Naive B cell (primary cell): Measurements from ENCODE around the gene TM9SF3. TPM values are rescaled to one million over a fixed set of nuclear protein-coding genes. Genes with fewer than 3 reads are reported as not detected.

Source experiments
- ATAC-seq, 2 donors: fragments of 150-1000 bp; cut with Tn5 transposase; 2 replicates each; pipeline ENCODE4 v1.10.0; 2021; ENCODE audit warnings: low read depth in 2 of 2, mild to moderate bottlenecking in 2 of 2, moderate library complexity in 2 of 2
- DNase-seq: peaks from one replicate; pipeline ENCODE4 v3.0.0; 2022
- H3K27ac Mint-ChIP-seq, 6 donors: one replicate each; pipeline ENCODE4 v1.8.0; 2020 to 2022; ENCODE audit warnings: mild to moderate bottlenecking in 6 of 6, mixed read lengths in 6 of 6, moderate library complexity in 5 of 6, inconsistent platforms in 2 of 6
- H3K27me3 Mint-ChIP-seq, 3 donors: one replicate each; pipeline ENCODE4 v1.8.0; 2021 to 2022; ENCODE audit warnings: mixed read lengths in 3 of 3, mild to moderate bottlenecking in 1 of 3
- H3K36me3 Mint-ChIP-seq, 2 donors: one replicate each; pipeline ENCODE4 v1.8.0; 2020 to 2022; ENCODE audit warnings: mixed read lengths in 2 of 2, inconsistent platforms in 1 of 2, mild to moderate bottlenecking in 1 of 2
- H3K4me1 Mint-ChIP-seq, 3 donors: one replicate each; pipeline ENCODE4 v1.8.0; 2020 to 2022; ENCODE audit warnings: mixed read lengths in 3 of 3, inconsistent platforms in 1 of 3, mild to moderate bottlenecking in 1 of 3, moderate library complexity in 1 of 3
- H3K4me3 Mint-ChIP-seq, 8 donors: one replicate each; pipeline ENCODE4 v1.8.0; 2020 to 2022; ENCODE audit warnings: mild to moderate bottlenecking in 8 of 8, mixed read lengths in 8 of 8, moderate library complexity in 8 of 8, inconsistent platforms in 2 of 8
- H3K9me3 Mint-ChIP-seq, 7 donors: one replicate each; pipeline ENCODE4 v1.8.0; 2020 to 2022; ENCODE audit warnings: mixed read lengths in 7 of 7, mild to moderate bottlenecking in 5 of 7, inconsistent platforms in 2 of 7, moderate library complexity in 1 of 7
- polyA plus RNA-seq, 6 donors: library from polyadenylated mRNA; unstranded; fragments of 300-500 nt; fragmentation: Illumina TruSeq; gene quantifications; one replicate each; pipeline ENCODE4 v1.2.3, GENCODE V29; 2021; ENCODE audit warnings: low read depth in 6 of 6

TM9SF3 gene
- polyA plus RNA-seq, 6 donors from 2014 or later = 36.7 to 68.0 (median 45.8) TPM

DNA sequence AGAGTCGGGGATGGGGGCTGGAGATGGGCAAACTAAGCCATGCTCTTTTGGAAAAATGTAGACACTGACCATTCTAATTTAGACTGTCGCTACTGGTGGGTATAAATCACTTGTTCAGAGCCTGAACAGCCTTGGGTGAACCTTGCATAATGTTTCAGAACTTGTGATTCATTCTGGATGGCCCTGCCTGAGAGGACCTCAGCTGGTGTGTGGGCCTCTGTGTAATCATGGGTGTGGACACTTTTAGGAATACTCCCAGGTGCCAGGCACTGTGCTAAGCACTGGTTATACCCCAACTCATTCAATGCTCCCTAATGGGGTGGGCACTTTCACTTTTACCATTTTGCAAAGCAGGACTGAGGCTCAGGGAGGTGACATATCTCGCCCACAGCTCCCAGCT lies 26.8 kb upstream of the TM9SF3 start:
- Mint-ChIP-seq H3K4me3 (no peak overlapping the region), H3K9me3 (no peaks in the 10 kb centered on the region), H3K36me3 (peaks cover 29 to 36% of the 10 kb centered on the region in 2 donors), H3K27ac (peak overlapping the region in 2 of 6 donors; percentile 32 to 35), H3K4me1 (peaks cover 2 to 20% (median 6%) of the 10 kb centered on the region in 3 donors), H3K27me3 (no peaks in the 10 kb centered on the region)
- no peak for ATAC-seq
- DNase-seq = no peak

DNA sequence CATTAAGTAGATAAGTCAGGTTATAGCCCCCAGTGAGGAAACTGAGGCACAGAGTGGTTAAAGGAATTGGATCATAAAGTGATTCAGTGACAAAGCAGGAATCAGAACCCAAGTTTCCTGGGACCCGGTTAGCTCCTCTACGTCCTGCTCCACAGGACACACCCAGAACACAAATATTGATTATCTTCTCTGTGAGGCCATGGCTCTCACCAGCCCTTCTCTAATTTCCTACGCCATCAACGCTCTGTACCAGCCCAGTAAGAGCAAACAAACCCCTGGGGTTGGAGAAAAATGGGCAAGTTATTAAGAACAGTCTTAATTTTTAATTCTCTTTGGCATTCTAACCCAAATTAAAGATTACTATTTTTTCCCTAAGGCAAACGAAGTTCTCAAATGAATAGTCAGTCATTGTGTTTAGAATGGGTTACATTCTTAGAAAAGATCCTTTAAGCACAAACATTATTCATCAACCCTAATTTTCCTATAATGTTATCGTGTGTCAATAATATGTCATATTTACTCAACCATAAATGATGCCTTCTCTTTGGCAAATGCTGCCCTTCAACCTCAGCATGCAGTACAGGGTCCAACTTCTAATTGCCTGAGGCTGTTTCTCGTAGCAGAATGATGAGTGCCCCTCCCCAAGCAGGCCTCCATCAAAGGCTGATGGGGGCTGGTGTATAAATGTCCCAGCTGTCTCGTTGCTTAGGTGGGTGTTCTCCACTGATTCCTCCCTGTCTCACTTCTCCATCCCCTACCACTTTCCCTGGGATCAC lies 25.4 kb upstream of the TM9SF3 start:
- H3K4me3 Mint-ChIP-seq = no peak overlapping the region
- peaks cover 18 to 37% of the 10 kb centered on the region in 2 donors for H3K36me3 Mint-ChIP-seq
- no peaks in the 10 kb centered on the region for H3K27me3 Mint-ChIP-seq
- no peaks in the 10 kb centered on the region for H3K9me3 Mint-ChIP-seq
- ATAC-seq (no peak), DNase-seq (no peak)
- H3K4me1 Mint-ChIP-seq = peaks cover 2 to 19% (median 6%) of the 10 kb centered on the region in 3 donors
- H3K27ac Mint-ChIP-seq = peak overlapping the region in 4 of 6 donors; percentile 22 to 95 (median 60)

DNA sequence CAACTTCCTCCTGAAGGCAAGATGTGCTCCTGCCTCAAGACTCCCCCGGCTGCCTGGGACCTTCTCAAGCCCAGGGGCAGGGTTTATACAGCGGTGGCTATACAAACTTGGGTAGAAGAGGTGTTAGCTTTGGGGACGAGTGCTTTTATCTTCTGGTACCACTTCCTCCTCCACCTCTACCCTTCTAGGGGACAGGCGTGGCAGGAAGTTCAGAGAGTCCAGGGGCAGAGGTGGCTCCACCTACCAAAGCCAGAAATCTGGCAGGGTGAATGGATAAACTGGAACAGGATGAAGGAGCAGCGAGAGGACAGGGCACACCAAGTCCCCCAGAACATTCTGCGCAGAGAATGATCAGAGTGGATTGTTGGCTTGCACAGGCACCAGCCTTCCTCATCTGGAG lies 24.0 kb upstream of the TM9SF3 start:
- no peak for DNase-seq
- Mint-ChIP-seq H3K27ac (peak overlapping the region in 2 of 6 donors; percentile 4 to 60), H3K4me3 (no peak overlapping the region), H3K36me3 (peaks cover 14 to 38% of the 10 kb centered on the region in 2 donors), H3K9me3 (no peaks in the 10 kb centered on the region), H3K4me1 (peaks cover 2 to 21% (median 14%) of the 10 kb centered on the region in 3 donors), H3K27me3 (no peaks in the 10 kb centered on the region)
- no peak for ATAC-seq

- H3K4me3 Mint-ChIP-seq = no peak overlapping the region
- H3K27ac Mint-ChIP-seq = peak overlapping the region in 3 of 6 donors; percentile 41 to 47 (median 41)
- ATAC-seq = no peak
- peaks cover 2 to 11% (median 8%) of the 10 kb centered on the region in 3 donors for H3K4me1 Mint-ChIP-seq
- H3K36me3 Mint-ChIP-seq = peaks cover 4 to 27% of the 10 kb centered on the region in 2 donors
- H3K27me3 Mint-ChIP-seq = no peaks in the 10 kb centered on the region
- no peak for DNase-seq
- H3K9me3 Mint-ChIP-seq = no peaks in the 10 kb centered on the region
Measured at GRCh38 chr10:96609510-96609909, 22.7 kb upstream of the TM9SF3 start.

DNA sequence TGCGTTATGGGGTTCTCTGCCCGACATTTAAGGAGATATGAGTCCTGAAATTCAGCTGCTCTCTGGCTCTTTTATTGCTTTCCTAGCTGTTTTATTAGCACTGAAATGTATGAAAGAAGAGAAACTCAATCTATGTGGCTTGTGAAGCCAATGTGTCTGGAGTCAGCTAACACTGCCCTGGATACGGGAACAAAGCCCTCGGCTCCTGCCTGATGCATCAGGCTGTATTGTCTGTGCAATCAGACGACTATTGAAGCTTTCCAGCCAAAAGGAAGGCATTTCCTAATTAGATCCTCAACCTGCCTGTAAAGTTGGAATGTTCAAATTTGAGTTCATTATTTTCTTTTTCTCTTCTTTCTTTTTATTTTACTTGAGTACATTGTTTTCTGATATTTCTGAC lies 22.0 kb upstream of the TM9SF3 start:
- H3K27me3 Mint-ChIP-seq = no peaks in the 10 kb centered on the region
- no peak for ATAC-seq
- no peak overlapping the region for H3K4me3 Mint-ChIP-seq
- no peaks in the 10 kb centered on the region for H3K9me3 Mint-ChIP-seq
- no peak for DNase-seq
- peak overlapping the region in 3 of 6 donors; percentile 41 to 93 (median 49) for H3K27ac Mint-ChIP-seq
- peaks cover 2 to 11% (median 8%) of the 10 kb centered on the region in 3 donors for H3K4me1 Mint-ChIP-seq
- H3K36me3 Mint-ChIP-seq = peaks cover 4 to 21% of the 10 kb centered on the region in 2 donors

DNA sequence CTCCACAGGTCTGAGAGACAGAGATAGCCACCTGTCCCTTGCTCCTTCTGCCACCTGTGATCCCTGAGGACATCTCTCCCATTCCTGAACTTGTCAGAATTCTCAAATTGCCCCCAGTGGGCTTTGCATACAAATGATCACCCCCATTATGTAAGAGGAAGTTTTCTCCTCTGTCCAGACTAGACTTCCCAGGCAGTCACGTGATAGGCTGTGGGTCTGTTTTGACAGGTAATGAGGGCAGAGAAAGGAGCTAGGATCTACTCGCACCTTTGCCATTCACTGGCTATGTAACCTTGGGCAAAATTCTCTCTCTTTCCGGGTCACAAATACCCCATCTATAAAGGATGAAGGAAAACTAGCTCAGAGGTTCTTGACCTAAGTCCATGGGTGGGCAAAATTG lies 21.4 kb upstream of the TM9SF3 start:
- Mint-ChIP-seq H3K4me3 (no peak overlapping the region), H3K27ac (peak overlapping the region in 4 of 6 donors; percentile 38 to 84 (median 61)), H3K27me3 (no peaks in the 10 kb centered on the region), H3K4me1 (peaks cover 2 to 11% (median 8%) of the 10 kb centered on the region in 3 donors), H3K9me3 (no peaks in the 10 kb centered on the region), H3K36me3 (peaks cover 4 to 21% of the 10 kb centered on the region in 2 donors)
- ATAC-seq (no peak), DNase-seq (no peak)

DNA sequence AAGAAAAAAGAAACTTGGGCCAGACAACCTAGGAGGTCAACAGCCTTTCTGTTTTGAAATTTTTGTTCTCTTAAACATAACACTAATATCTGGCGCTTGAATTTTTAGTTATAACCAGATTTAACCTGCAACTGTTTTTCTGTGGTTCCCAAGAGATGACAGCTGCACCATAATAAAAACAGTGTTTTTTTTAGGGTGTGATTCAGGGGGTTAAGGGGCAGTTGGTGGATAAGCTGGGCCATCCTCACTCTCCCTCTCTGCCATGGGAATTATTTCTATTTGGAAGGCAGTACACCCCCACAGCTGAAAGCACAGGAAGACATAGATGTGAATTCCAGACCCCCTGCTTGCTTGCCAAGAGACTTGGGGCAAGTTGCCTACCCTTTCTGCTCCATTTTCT lies 20.1 kb upstream of the TM9SF3 start:
- H3K36me3 Mint-ChIP-seq = peaks cover 9 to 21% of the 10 kb centered on the region in 2 donors
- ATAC-seq (no peak), DNase-seq (no peak)
- H3K27me3 Mint-ChIP-seq = no peaks in the 10 kb centered on the region
- peak overlapping the region in 2 of 6 donors; percentile 62 to 66 for H3K27ac Mint-ChIP-seq
- H3K4me1 Mint-ChIP-seq = peaks cover 2 to 11% (median 8%) of the 10 kb centered on the region in 3 donors
- H3K9me3 Mint-ChIP-seq = no peaks in the 10 kb centered on the region
- H3K4me3 Mint-ChIP-seq = no peak overlapping the region

DNA sequence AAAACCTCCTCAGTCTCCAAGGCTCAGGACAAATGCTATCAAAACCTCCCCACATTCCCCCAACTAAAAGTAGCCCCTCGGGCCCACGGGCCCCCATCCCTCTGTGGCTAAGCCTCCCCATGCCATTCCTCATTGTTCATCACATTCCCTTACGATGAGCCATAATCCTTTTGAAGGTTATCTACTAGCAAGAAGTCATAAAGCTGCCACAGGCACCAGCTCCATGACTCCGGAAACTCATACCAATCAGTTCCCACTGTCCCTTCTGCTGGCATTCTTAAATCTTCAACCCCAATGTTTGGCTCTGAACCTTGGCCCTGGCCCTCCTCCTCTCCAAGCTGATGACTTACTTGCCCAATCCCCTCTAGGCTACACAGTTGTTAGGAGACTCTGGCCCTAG lies 19.4 kb upstream of the TM9SF3 start:
- no peak overlapping the region for H3K4me3 Mint-ChIP-seq
- H3K9me3 Mint-ChIP-seq = no peaks in the 10 kb centered on the region
- H3K4me1 Mint-ChIP-seq = peaks cover 2 to 11% (median 8%) of the 10 kb centered on the region in 3 donors
- peak overlapping the region in 4 of 6 donors; percentile 12 to 85 (median 72) for H3K27ac Mint-ChIP-seq
- H3K36me3 Mint-ChIP-seq = peaks cover 9 to 21% of the 10 kb centered on the region in 2 donors
- ATAC-seq (no peak), DNase-seq (no peak)
- H3K27me3 Mint-ChIP-seq = no peaks in the 10 kb centered on the region

GRCh38 chr10:96600337-96600736 lies 13.5 kb upstream of the TM9SF3 start:
- H3K9me3 Mint-ChIP-seq = no peaks in the 10 kb centered on the region
- DNase-seq (no peak), ATAC-seq (no peak)
- no peak overlapping the region for H3K27ac Mint-ChIP-seq
- H3K4me1 Mint-ChIP-seq = peaks cover 0 to 5% (median 0%) of the 10 kb centered on the region in 3 donors
- peaks cover 20 to 29% of the 10 kb centered on the region in 2 donors for H3K36me3 Mint-ChIP-seq
- no peaks in the 10 kb centered on the region for H3K27me3 Mint-ChIP-seq
- H3K4me3 Mint-ChIP-seq = no peak overlapping the region

DNA sequence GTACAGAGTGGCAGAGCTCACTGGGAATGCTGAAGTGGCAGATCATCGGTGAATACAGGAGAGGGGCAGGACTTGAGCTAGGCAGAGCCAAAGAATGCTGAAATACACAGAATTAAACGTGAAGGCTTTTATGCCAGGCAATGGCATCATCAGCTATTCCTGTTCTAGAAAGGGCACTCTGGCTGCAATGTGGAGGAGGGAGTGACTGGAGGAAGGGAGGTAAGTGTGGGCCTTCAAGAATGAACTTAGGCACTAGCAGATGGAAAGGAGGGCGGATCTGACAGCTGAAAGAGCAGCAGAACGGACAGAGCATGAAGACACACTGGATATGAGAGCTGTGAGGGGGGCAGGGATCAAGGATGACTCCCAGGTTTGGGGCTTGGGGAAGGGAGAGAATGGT lies 12.0 kb upstream of the TM9SF3 start:
- no peaks in the 10 kb centered on the region for H3K9me3 Mint-ChIP-seq
- H3K4me1 Mint-ChIP-seq = peaks cover 0 to 5% (median 0%) of the 10 kb centered on the region in 3 donors
- ATAC-seq (no peak), DNase-seq (no peak)
- H3K4me3 Mint-ChIP-seq = no peak overlapping the region
- no peaks in the 10 kb centered on the region for H3K27me3 Mint-ChIP-seq
- H3K27ac Mint-ChIP-seq = no peak overlapping the region
- H3K36me3 Mint-ChIP-seq = peaks cover 20 to 41% of the 10 kb centered on the region in 2 donors

- ATAC-seq = no peak
- H3K36me3 Mint-ChIP-seq = peaks cover 20 to 32% of the 10 kb centered on the region in 2 donors
- peak overlapping the region in 3 of 6 donors; percentile 66 to 90 (median 89) for H3K27ac Mint-ChIP-seq
- no peaks in the 10 kb centered on the region for H3K27me3 Mint-ChIP-seq
- H3K9me3 Mint-ChIP-seq = no peaks in the 10 kb centered on the region
- H3K4me1 Mint-ChIP-seq = peaks cover 2 to 5% (median 2%) of the 10 kb centered on the region in 3 donors
- H3K4me3 Mint-ChIP-seq = no peak overlapping the region
- DNase-seq = no peak
Measured at GRCh38 chr10:96596422-96597407, 9.9 kb upstream of the TM9SF3 start.

- Mint-ChIP-seq H3K27me3 (no peaks in the 10 kb centered on the region), H3K9me3 (no peaks in the 10 kb centered on the region), H3K4me3 (no peak overlapping the region), H3K27ac (peak overlapping the region in 4 of 6 donors; percentile 13 to 82 (median 68)), H3K4me1 (peaks cover 5 to 9% (median 7%) of the 10 kb centered on the region in 3 donors), H3K36me3 (peaks cover 20 to 32% of the 10 kb centered on the region in 2 donors)
- no peak for DNase-seq
- no peak for ATAC-seq
Measured at GRCh38 chr10:96595741-96596140, 8.9 kb upstream of the TM9SF3 start.

- peaks cover 7 to 14% (median 10%) of the 10 kb centered on the region in 3 donors for H3K4me1 Mint-ChIP-seq
- H3K36me3 Mint-ChIP-seq = peaks cover 12 to 28% of the 10 kb centered on the region in 2 donors
- ATAC-seq (no peak), DNase-seq (no peak)
- H3K27me3 Mint-ChIP-seq = no peaks in the 10 kb centered on the region
- peak overlapping the region; percentile 12 to 84 (median 46) for H3K27ac Mint-ChIP-seq
- H3K4me3 Mint-ChIP-seq = no peak overlapping the region
- H3K9me3 Mint-ChIP-seq = no peaks in the 10 kb centered on the region
Measured at GRCh38 chr10:96591946-96592345, 5.1 kb upstream of the TM9SF3 start.
